Activated naive CD8-positive, alpha-beta T cell treated with anti-CD3 and anti-CD28 coated beads, Interleukin-2, amount 10 ng/mL, durations not matched to agents 7 days and 5 days (primary cell): Measurements from ENCODE around the gene ARL3. TPM values are rescaled to one million over a fixed set of nuclear protein-coding genes. Genes with fewer than 3 reads are reported as not detected.
A peak's percentile ranks its signal among the peaks of the same experiment; 100 is the strongest.
"Not testable (repeated sequence)": the region's sequence is repeated elsewhere in the genome, so short reads cannot be mapped to it uniquely, and the experiment has no call there.

Experiments used
- ATAC-seq: fragments of 150-1000 bp; cut with Tn5 transposase; one replicate; pipeline ENCODE4 v1.10.0; 2021; ENCODE audit warnings: low read depth, moderate library complexity
- POLR2A ChIA-PET: fragments of 350-600 bp; sonication (Branson Sonifier 250); formaldehyde crosslinking; loops from one replicate; lab custom pipeline; 2021; ENCODE audit warnings: antibody characterized with exemption; lab: Charles Lee
- DNase-seq: peaks from one replicate; pipeline ENCODE4 v3.0.0; 2021
- H3K27ac Mint-ChIP-seq: one replicate; pipeline ENCODE4 v1.8.0; 2022; ENCODE audit warnings: mild to moderate bottlenecking, mixed read lengths
- H3K27me3 Mint-ChIP-seq: one replicate; pipeline ENCODE4 v1.8.0; 2022; ENCODE audit warnings: mild to moderate bottlenecking, moderate library complexity, mixed read lengths
- H3K36me3 Mint-ChIP-seq: one replicate; pipeline ENCODE4 v1.8.0; 2021; ENCODE audit warnings: mild to moderate bottlenecking, mixed read lengths
- H3K4me1 Mint-ChIP-seq: one replicate; pipeline ENCODE4 v1.8.0; 2021; ENCODE audit warnings: mixed read lengths
- H3K4me3 Mint-ChIP-seq: one replicate; pipeline ENCODE4 v1.8.0; 2022; ENCODE audit warnings: mild to moderate bottlenecking, moderate library complexity, mixed read lengths
- H3K9me3 Mint-ChIP-seq: one replicate; pipeline ENCODE4 v1.8.0; 2021; ENCODE audit warnings: mixed read lengths
- total RNA-seq, 2 experiments: library from RNA; stranded (reverse); gene quantifications; one replicate each; pipeline ENCODE4 v1.2.3, GENCODE V29; 2021

Gene ARL3
- total RNA-seq, 2 experiments from 2014 or later, result 4.6 TPM

GRCh38 chr10:102745157-102745556, 31.0 kb upstream of the ARL3 start:
- peaks cover 3% of the 10 kb centered on the region for H3K9me3 Mint-ChIP-seq
- POLR2A ChIA-PET, result interaction anchor here (0.7 to 1.3 kb wide), 2 partner anchors 33 to 66 kb away, joined by 3 to 4 read pairs; no protein-coding TSS in a partner anchor
- DNase-seq (no peak), ATAC-seq (no peak)
- no peaks in the 10 kb centered on the region for H3K27me3 Mint-ChIP-seq
- H3K4me1 Mint-ChIP-seq, result peaks cover 39% of the 10 kb centered on the region
- peaks cover 20% of the 10 kb centered on the region for H3K36me3 Mint-ChIP-seq
- no peak overlapping the region for H3K27ac Mint-ChIP-seq
- peak overlapping the region; percentile 99 for H3K4me3 Mint-ChIP-seq

- ATAC-seq (peak; percentile 15), DNase-seq (no peak)
- H3K36me3 Mint-ChIP-seq, result peaks cover 20% of the 10 kb centered on the region
- H3K4me3 Mint-ChIP-seq, result peak overlapping the region; percentile 99
- peak overlapping the region; percentile 97 for H3K27ac Mint-ChIP-seq
- POLR2A ChIA-PET, result interaction anchor here (0.5 to 1.3 kb wide), 5 partner anchors 30 to 1020 kb away, joined by 3 to 4 read pairs (median 3); partner anchors contain the start of gene ARL3
- no peaks in the 10 kb centered on the region for H3K27me3 Mint-ChIP-seq
- peaks cover 40% of the 10 kb centered on the region for H3K4me1 Mint-ChIP-seq
- peaks cover 3% of the 10 kb centered on the region for H3K9me3 Mint-ChIP-seq
These were observed 30.3 kb upstream of the ARL3 start for GRCh38 chr10:102744374-102745051.

DNA sequence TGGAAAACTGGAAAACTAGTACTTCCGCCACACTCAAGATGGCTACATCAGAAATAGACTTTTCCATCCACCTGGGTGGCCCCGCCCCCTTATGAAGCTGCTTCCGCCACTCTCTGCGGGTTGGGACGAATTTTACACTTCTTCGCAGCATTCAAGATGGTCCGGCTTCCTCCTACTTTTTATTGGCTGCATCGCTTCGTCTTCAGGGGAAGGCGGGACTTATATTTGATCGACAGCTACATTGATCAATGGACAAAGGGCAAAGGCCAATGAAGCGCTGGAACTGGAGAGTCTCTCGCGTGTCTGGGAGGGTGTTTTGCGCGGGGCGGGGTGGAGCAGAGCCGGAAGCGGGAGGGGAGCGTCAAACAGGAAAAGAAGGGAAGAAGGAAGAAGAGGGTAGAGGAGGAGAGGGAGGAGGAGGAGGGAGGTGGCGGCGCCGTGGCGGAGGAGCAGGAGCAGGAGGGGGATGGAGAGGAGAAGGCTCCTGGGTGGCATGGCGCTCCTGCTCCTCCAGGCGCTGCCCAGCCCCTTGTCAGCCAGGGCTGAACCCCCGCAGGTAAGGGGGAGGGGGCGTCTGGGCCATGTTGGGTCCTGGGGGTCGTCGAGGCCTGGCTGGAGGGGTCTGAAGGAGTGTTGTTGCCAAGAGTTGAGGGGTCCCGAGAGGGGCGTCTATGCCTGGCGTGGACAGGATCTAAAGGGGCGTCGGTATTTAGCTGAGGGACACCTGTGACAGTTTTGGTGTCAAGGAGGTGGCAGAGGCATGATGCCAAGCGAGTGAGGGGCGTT, 29.6 kb upstream of the ARL3 start, which contains the start of gene WBP1L:
WBP1L (plus strand) TSS at position 361 of the 786 bp plus-strand sequence; CDS start at position 467, 106 bp downstream.
- Mint-ChIP-seq H3K9me3 (peaks cover 3% of the 10 kb centered on the region), H3K27me3 (no peaks in the 10 kb centered on the region), H3K27ac (peak within 1 kb of the TSS; percentile 97), H3K4me3 (peak within 1 kb of the TSS; percentile 99), H3K36me3 (peaks cover 18% of the 10 kb centered on the region), H3K4me1 (peaks cover 40% of the 10 kb centered on the region)
- POLR2A ChIA-PET, result interaction anchor here (0.5 to 1.4 kb wide), 11 partner anchors 9 to 1019 kb away, joined by 3 to 9 read pairs (median 4); partner anchors contain the start of genes ARL3, SFXN2 and TRIM8
- peak; percentile 98 for ATAC-seq
- peak; percentile 89 for DNase-seq

- H3K27me3 Mint-ChIP-seq, result no peaks in the 10 kb centered on the region
- peaks cover 3% of the 10 kb centered on the region for H3K9me3 Mint-ChIP-seq
- ATAC-seq (no peak), DNase-seq (no peak)
- H3K27ac Mint-ChIP-seq, result peak overlapping the region; percentile 97
- POLR2A ChIA-PET, result interaction anchor here (0.6 to 1.4 kb wide), 7 partner anchors 8 to 99 kb away, joined by 3 to 9 read pairs (median 4); partner anchors contain the start of genes ARL3, SFXN2 and TRIM8
- peak overlapping the region; percentile 99 for H3K4me3 Mint-ChIP-seq
- H3K4me1 Mint-ChIP-seq, result peaks cover 35% of the 10 kb centered on the region
- H3K36me3 Mint-ChIP-seq, result peaks cover 13% of the 10 kb centered on the region
These were observed 28.9 kb upstream of the ARL3 start for GRCh38 chr10:102743078-102743587.

DNA sequence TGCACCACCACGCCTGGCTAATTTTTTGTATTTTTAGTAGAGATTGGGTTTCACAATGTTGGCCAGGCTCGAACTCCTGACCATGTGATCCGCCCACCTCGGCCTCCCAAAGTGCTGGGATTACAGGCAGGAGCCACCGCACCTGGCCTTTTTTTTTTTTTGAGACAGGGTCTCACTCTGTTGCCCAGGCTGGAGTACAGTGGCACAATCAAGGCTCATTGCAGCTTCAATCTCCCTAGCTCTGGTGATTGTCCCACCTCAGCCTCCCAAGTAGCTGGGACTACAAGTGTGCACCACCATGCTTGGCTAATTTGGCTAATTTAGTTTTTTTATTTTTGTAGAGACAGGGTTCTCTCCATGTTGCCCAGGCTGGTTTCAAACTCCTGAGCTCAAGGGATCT, 28.1 kb upstream of the ARL3 start:
- POLR2A ChIA-PET, result interaction anchor here (0.5 kb wide), 1 partner anchor 19 kb away, joined by 3 read pairs; no protein-coding TSS in a partner anchor
- Mint-ChIP-seq H3K27ac (peak overlapping the region; percentile 83), H3K4me1 (peaks cover 33% of the 10 kb centered on the region), H3K36me3 (peaks cover 15% of the 10 kb centered on the region)
- not testable (repeated sequence) for H3K9me3 Mint-ChIP-seq, H3K4me3 Mint-ChIP-seq, ATAC-seq, H3K27me3 Mint-ChIP-seq, DNase-seq

GRCh38 chr10:102741726-102742237, 27.6 kb upstream of the ARL3 start:
- Mint-ChIP-seq H3K4me1 (peaks cover 31% of the 10 kb centered on the region), H3K27ac (no peak overlapping the region), H3K9me3 (peaks cover 3% of the 10 kb centered on the region), H3K4me3 (no peak overlapping the region), H3K36me3 (peaks cover 15% of the 10 kb centered on the region), H3K27me3 (no peaks in the 10 kb centered on the region)
- DNase-seq, result no peak
- POLR2A ChIA-PET, result interaction anchor here (0.5 kb wide), 1 partner anchor 19 kb away, joined by 3 read pairs; no protein-coding TSS in a partner anchor
- no peak for ATAC-seq

- peaks cover 3% of the 10 kb centered on the region for H3K9me3 Mint-ChIP-seq
- DNase-seq (no peak), ATAC-seq (no peak)
- peaks cover 12% of the 10 kb centered on the region for H3K36me3 Mint-ChIP-seq
- POLR2A ChIA-PET, result no interaction called here
- H3K4me3 Mint-ChIP-seq, result no peak overlapping the region
- no peaks in the 10 kb centered on the region for H3K27me3 Mint-ChIP-seq
- H3K27ac Mint-ChIP-seq, result no peak overlapping the region
- peaks cover 20% of the 10 kb centered on the region for H3K4me1 Mint-ChIP-seq
These were observed 26.0 kb upstream of the ARL3 start for GRCh38 chr10:102740229-102740628.

GRCh38 chr10:102738692-102739121, 24.5 kb upstream of the ARL3 start:
- peaks cover 10% of the 10 kb centered on the region for H3K4me1 Mint-ChIP-seq
- POLR2A ChIA-PET, result no interaction called here

DNA sequence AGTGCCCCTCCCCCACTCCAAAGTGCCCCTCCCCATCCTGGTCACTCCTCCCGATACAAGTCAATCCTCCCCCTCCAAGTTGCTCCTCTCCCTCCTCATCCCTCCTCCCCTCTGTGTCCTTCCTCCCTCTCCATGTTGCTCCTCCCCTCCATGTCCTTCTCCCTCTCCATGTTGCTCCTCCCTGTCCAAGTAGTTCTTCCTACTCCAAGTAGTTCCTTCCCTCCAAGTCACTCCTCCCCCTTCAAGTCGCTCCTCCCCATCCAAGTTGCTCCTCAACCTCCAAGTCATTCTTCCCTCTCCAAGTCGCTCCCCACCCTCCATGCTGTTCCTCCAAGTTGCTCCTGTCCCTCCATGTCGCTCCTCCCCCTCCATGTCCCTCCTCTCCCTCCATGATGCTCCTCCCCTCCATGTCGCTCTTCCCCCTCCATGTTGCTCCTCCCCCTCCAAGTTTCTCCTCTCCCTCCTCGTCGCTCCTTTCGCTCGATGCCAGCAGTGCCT, 20.9 kb upstream of the ARL3 start:
- H3K4me3 Mint-ChIP-seq, result no peak overlapping the region
- no peaks in the 10 kb centered on the region for H3K27me3 Mint-ChIP-seq
- no peak for ATAC-seq
- H3K4me1 Mint-ChIP-seq, result peaks cover 5% of the 10 kb centered on the region
- no peaks in the 10 kb centered on the region for H3K9me3 Mint-ChIP-seq
- H3K36me3 Mint-ChIP-seq, result peaks cover 6% of the 10 kb centered on the region
- POLR2A ChIA-PET, result interaction anchor here (1.2 kb wide), 1 partner anchor 8 kb away, joined by 5 read pairs; the partner anchor contains the start of gene WBP1L
- no peak for DNase-seq
- H3K27ac Mint-ChIP-seq, result no peak overlapping the region

More at GRCh38 chr10:102738692-102739121, 24.5 kb upstream of the ARL3 start:
- Mint-ChIP-seq H3K36me3 (peaks cover 13% of the 10 kb centered on the region), H3K9me3 (peaks cover 3% of the 10 kb centered on the region), H3K27ac (no peak overlapping the region), H3K27me3 (no peaks in the 10 kb centered on the region), H3K4me3 (no peak overlapping the region)
- DNase-seq (no peak), ATAC-seq (no peak)

- Mint-ChIP-seq H3K9me3 (no peaks in the 10 kb centered on the region), H3K36me3 (peaks cover 6% of the 10 kb centered on the region), H3K4me1 (peaks cover 12% of the 10 kb centered on the region), H3K4me3 (no peak overlapping the region), H3K27ac (no peak overlapping the region), H3K27me3 (no peaks in the 10 kb centered on the region)
- ATAC-seq (no peak), DNase-seq (no peak)
- POLR2A ChIA-PET, result interaction anchor here (0.5 to 1.3 kb wide), 2 partner anchors 11 to 88 kb away, joined by 3 read pairs; partner anchors contain the start of gene WBP1L
These were observed 18.5 kb upstream of the ARL3 start for GRCh38 chr10:102732661-102733060.

GRCh38 chr10:102731222-102731800, 17.1 kb upstream of the ARL3 start:
- no peak for ATAC-seq
- POLR2A ChIA-PET, result interaction anchor here (0.6 kb wide), 1 partner anchor 38 kb away, joined by 3 read pairs; no protein-coding TSS in a partner anchor
- H3K4me3 Mint-ChIP-seq, result no peak overlapping the region
- DNase-seq, result no peak
- peaks cover 6% of the 10 kb centered on the region for H3K36me3 Mint-ChIP-seq
- H3K27ac Mint-ChIP-seq, result no peak overlapping the region
- no peaks in the 10 kb centered on the region for H3K27me3 Mint-ChIP-seq
- H3K4me1 Mint-ChIP-seq, result peaks cover 14% of the 10 kb centered on the region
- no peaks in the 10 kb centered on the region for H3K9me3 Mint-ChIP-seq
